HG02623 (cell line): ENCODE results near the gene WDHD1.
"Not testable (repeated sequence)": the region's sequence is repeated elsewhere in the genome, so short reads cannot be mapped to it uniquely, and the experiment has no call there.

Source experiments
- ATAC-seq: cut with Tn5 transposase; IDR thresholded peaks from one replicate; pipeline ENCODE4 v1.9.1; 2021; ENCODE audit warnings: moderate library complexity; ENCODE audit not compliant: unreplicated experiment

The WDHD1 gene

DNA sequence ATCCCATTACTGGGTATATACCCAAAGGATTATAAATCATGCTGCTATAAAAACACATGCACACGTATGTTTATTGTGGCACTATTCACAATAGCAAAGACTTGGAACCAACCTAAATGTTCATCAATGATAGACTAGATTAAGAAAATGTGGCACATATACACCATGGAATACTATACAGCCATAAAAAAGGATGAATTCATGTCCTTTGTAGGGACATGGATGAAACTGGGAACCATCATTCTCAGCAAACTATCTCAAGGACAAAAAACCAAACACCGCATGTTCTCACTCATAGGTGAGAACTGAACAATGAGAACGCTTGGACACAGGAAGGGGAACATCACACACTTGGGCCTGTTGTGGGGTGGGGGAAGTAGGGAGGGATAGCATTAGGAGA, 73.3 kb downstream of the WDHD1 start:
- ATAC-seq, result not testable (repeated sequence)

DNA sequence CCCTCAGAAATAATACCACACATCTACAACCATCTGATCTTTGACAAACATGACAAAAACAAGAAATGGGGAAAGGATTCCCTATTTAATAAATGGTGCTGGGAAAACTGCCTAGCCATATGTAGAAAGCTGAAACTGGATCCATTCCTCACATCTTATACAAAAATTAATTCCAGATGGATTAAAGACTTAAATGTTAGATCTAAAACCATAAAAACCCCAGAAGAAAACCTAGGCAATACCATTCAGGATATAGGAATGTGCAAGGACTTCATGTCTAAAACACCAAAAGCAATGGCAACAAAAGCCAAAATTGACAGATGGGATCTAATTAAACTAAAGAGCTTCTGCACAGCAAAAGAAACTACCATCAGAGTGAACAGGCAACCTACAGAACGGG, 74.1 kb downstream of the WDHD1 start:
- not testable (repeated sequence) for ATAC-seq

DNA sequence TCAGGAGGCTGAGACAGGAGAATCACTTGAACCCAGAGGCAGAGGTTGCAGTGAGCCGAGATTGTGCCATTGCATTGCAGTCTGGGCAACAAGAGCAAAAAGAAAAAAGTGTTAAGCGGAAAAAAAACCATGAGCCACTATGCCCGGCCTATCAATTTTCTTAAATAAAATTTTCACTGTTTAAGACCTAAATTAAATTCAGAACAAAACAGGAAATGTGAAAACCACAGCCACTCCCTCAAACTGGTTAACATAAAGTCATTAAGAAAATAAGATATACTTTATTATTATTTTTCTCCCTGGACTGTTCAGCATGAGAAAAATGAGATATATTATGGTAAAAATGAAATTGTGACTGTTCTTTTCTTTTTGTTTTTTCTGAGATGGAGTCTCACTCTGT, 79.7 kb downstream of the WDHD1 start:
- ATAC-seq, result no peak

DNA sequence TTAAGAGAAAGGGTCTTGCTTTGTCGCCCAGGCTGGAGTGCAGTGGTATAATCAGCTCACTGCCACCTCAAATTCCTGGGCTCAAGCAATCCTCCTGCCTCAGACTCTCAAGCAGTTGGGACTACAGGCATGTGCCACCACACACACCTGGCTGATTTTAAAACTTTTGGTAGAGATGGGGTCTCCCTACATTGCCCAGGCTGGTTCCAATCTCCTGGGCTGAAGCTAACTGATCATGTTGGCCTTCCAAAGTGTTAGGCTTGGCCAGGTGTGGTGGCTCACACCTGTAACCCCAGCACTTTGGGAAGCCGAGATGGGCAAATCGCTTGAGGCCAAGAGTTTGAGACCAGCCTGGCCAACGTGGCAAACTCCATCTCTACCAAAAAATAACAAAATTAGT, 80.4 kb downstream of the WDHD1 start:
- no peak for ATAC-seq

DNA sequence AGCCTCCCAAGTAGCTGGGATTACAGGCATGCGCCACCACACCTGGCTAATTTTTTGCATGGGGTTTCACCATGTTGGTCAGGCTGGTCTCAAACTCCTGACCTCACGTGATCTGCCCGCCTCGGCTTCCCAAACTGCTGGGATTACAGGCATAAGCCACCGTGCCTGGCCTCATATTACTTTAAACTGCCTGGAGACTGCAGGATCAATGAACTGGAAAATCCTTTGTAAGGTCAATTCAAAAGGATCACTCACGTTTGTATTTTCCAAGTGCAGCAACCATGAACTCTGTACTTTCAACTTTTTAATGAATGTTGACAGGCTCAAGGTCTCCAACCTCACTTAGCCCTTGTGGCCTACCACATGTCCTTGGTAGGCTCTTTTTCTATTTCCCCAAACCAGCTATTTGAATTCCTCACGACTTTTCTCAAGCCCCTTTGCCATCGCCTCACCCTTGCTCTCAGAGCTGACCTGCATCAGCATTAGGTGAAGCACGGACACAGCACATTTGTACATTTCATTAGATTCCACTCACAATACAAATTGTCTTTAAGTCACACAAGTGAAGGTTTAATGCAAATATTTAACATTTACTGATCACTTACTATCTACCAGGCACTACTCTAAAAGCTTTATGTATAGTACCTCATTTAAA, 82.0 kb downstream of the WDHD1 start:
- no peak for ATAC-seq

DNA sequence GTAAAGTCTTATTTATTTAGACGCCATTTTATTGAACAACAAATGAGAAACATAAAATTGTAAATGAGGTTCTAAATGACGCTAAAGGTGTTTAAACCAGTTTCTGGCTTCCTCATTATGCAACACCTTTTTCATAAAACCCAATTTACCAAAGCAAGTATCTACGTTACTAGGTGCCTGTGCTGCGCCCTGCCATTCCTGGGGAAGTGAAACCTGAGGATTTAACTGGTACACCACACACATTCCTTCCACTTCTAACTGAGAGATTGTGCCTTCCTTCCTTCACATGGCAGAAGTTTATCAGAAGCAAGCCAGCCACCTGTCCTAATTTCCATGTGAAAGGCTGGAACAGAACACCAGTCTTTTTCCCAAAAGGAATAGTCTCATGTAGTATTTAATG, 84.0 kb downstream of the WDHD1 start:
- ATAC-seq, result no peak

DNA sequence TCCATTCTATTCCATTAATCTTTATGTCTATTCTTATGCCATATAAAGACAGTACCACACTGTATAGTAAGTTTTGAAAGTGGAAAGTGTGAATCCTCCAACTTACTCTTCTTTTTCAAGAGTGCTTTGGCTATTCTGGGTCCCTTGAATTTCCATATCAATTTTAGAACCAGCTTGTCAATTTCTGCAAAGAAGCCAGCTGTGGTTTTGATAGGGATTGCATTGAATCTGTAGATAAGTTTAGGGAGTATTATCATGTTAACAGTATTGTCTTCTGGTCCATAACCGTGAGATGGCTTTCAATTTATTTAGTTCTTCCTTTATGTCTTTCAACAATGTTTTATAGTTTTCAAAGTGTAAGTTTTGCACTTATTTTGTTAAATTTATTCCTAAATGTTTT, 90.1 kb downstream of the WDHD1 start:
- no peak for ATAC-seq

DNA sequence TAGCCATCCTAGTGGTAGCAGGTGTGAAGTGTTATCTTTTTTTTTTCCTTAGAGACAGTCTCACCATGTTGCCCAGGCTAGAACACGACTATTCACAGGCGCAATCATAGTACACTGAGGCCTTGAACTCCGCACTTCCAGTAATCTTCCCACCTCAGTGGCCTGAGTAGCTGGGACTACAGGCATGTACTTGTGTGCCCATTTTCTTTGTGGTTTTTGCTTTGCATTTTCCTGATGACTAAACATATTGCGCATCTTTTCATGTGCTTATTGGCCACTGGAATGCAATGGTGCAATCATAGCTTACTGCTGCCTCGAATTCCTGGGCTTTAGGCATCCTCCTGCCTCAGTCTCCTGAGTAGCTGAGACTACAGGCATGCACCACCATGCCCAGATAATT, 90.9 kb downstream of the WDHD1 start:
- ATAC-seq, result no peak

DNA sequence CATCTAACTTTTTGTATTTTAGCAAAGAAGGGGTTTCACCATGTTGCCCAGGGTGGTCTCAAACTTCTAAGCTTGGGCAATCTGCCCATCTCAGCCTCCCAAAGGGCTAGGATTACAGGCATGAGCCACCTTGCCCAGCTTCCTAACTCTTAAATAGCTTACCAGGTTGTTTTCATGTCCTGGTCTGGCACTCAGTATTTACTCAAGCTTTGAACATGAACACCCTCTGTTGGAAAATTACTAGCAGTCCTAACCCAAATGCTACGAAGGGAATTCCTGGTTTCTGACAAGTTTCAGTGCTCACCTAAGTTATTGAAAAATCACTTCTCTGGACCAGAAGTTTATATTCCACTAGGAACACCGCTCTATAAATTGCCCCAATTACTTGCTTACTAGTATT, 91.8 kb downstream of the WDHD1 start:
- no peak for ATAC-seq

DNA sequence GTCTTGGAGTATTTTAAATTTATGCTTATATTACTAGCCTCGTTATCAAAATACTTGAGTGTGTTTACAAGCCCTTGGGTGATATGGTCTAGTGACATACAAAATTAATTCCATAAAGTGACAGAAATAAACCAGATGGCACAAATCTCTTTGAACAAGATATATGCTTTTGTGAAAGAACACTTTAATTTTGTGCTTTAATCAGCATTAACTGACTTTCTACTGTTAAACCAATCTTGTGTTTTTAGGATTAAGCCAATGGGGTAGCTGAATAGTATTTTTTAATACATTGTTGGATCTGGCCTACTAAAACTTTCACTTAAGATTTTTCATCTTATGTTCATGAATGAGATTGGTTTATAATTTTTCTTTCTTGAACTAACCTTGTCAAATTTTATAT, 93.9 kb downstream of the WDHD1 start:
- no peak for ATAC-seq

DNA sequence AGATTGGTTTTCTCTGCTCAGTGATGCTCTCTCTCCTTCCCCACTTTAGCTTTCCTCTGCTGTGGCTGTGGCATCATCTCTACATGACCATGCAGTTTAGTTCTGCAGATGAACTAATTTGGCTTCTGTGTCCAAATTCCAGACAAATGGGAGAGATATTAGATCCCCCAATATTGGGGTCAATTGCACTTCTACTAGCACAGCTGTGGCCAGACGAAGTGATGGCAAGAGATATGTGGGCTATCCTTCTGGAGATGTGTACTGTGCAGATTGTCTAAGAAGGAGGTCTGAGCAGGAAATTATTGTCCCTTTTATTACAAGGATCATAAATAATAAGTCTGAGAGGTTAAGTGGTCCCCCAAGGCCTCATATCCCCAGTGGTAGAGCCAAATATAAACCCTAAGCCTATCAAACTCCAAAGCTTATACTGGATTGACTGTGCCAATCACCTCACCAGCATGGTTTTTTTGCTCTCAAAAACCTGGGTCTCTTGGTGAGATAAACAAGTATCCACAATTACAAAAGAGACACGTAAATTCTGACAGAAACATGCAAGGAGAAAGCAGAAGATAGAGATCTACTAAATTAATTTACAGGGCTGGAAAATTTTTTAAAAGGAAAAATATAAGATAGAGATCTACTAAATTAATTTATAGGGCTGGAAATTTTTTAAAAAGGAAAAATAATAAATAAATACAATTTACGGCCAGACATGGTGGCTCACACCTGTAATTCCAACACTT, 95.1 kb downstream of the WDHD1 start:
- ATAC-seq, result no peak

DNA sequence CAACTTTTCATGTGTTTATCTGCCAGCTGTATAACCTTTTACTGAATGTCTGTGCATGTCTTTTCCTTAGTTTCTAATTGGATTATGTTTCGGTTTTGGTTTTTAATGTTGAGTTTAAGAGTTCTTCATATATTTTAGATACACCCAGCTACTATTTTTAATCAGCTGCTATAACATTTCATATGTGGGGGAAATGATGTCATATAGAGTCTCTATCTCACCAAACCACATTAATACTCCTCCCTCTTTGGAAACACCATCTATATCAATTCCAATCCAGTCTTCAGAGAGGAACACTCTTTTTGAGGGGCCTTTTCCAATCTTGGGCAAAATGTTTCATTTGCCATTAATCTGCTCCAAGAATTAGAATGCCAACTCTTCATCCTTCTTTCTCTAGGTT, 95.8 kb downstream of the WDHD1 start:
- no peak for ATAC-seq

DNA sequence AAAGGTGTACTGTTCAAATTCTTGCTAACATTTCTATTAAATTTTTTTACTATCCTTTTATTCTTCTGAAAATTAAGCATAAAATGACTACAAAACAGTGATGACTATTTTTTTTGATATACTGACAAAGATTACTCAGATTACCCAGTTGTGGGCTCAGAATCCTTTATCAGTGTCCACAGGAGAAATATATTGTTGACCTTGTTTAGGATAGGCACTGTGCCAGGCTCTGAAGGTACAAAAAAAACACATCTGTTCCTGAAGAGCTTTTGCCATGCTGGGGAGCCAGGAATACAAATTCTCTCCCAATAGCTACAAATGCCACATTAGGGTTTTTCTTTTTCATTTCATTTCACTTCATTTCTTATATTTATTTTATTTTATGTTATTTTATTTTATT, 97.3 kb downstream of the WDHD1 start:
- ATAC-seq, result no peak

DNA sequence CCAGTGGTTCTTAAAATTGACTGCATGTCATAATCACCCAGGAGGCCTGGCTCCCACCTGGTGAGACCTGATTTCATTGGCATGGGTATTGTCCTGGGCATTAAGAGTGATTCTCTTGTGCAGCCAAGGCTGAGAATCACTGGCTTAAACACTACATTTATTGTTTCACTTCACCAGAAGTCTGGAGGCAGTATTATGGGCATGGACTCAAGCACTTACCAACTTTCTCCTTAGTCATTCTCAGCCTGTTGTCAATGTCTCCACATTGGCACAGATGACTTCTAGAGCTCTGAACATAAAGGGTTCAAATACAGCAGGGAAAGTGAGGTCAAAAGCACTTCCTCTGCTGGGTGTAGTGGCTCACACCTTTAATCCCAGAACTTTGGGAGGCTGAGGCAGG, 98.7 kb downstream of the WDHD1 start:
- ATAC-seq, result no peak

DNA sequence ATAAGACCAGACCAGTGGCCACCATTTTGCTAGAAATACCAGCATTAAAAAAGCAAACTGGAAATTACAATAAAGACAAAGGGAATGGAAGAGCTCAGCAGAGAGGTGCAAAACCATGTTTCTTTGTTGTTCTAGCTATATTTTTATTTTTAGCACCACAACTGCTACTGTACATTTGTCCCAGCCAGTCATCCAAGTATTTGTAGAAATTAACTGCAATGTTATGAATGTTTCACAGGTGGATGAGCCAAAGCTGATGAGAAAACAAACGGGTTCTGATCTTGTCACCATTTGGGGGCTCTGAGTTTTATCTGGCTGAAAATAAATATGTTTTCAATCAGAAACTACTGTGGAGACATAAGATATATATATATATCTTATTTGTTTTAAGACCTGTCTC, 99.3 kb downstream of the WDHD1 start:
- no peak for ATAC-seq

DNA sequence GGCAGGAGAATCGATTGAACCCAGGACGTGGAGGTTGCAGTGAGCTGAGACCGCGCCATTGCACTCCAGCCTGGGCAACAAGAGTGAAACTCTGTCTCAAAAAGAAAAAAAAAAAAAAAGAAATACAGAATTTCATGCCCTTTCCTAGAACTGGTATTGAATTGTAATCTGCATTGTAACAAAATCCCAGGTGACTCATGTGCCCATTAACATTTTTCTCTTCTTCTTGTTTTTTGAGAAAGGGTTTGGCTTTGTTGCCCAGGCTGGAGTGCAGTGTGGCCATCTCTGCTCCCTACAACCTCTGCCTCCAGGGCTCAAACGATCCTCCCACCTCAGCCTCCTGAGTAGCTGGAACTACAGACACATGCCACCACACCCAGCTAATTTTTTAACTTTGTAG, 100.3 kb downstream of the WDHD1 start:
- not testable (repeated sequence) for ATAC-seq

DNA sequence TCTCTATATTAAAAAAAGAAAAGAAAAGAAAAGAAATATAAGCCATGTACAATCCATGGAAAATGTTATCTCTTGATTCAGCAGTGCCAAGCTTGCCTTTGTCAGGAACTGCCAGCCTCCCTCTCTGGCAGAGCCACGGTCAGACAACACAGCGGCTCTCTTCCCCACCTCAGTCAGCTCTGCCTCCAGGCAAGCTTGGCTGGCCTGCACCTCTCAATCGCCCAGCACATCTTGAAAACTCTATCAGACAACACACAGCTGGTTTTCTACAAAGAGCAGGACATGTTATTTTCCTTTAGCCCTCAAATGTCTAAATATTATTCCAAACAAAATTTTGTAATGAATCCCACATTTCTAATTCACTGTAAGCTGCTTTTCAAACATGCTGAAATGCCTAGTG, 104.3 kb downstream of the WDHD1 start:
- no peak for ATAC-seq

DNA sequence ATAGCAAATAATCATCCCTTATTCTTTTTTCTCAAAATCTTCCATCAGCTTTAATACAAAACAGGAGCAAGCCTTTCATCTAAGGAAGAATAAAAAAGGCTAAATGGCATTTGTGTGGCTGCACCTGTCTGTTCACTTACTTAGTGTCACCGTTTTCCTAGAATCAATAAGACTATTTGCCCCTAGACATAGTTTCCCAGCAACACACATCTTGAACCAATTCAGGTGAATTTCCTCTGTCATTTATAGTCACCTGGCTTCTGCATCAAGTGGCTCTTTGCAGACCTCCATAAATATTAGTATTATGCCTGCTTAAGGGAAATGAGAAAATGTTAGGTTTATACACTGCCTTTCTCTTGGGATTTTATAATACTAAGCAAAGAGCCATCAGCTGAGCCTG, 106.8 kb downstream of the WDHD1 start:
- ATAC-seq, result no peak

DNA sequence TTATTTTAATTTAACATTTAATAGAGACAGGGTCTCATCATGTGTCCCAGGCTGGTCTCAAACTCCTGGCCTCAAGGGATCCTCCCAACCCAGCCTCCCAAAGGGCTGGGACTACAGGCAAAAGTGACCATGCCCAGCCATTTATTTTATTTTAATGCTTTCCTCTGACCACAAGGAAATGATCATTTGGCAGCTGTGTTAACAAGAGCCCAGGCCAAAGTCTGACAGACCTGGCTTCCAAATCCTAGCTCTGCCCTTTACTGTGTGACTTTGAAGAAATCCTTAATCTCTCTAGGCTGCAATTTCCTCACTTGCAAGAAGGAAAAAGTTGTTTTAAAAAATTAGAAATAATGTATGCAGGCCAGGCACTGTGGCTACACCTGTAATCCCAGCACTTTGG, 107.6 kb downstream of the WDHD1 start:
- ATAC-seq, result no peak

DNA sequence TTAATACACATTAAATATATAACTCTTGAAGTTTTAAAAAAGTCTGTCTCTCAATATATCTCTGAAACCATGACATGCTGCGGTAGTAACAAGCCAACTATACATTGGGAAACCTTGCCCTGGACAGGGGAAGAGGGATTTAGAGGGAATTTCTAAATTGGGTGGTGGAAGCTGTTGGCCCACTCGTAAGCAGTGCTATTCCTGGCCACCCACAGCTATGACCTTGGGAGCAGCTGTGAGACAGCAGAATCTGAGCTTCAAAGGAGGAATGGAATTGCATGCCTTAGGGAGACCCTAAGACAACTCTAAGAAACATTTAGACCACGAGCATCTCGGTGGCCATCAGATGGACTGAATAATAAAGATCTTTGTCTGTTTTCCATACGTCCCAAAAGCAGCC, 108.5 kb downstream of the WDHD1 start:
- no peak for ATAC-seq

DNA sequence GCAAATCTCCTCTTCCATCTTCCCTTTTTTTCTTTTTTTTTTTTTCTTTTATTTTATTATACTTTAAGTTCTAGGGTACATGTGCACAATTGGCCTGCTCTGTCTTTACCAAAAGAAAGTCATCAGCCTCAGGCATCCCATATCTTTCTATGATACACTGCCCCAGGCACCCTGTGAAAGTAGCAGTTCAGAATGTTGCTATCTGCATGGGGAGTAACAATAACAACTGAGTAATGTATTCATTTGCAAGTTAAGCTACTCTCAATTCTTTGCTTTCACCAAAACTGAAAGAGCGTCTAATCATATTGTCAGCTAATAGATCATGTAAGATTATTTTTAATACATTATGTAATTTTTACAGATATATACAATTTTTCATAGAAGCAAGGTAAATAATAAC, 110.8 kb downstream of the WDHD1 start:
- no peak for ATAC-seq

DNA sequence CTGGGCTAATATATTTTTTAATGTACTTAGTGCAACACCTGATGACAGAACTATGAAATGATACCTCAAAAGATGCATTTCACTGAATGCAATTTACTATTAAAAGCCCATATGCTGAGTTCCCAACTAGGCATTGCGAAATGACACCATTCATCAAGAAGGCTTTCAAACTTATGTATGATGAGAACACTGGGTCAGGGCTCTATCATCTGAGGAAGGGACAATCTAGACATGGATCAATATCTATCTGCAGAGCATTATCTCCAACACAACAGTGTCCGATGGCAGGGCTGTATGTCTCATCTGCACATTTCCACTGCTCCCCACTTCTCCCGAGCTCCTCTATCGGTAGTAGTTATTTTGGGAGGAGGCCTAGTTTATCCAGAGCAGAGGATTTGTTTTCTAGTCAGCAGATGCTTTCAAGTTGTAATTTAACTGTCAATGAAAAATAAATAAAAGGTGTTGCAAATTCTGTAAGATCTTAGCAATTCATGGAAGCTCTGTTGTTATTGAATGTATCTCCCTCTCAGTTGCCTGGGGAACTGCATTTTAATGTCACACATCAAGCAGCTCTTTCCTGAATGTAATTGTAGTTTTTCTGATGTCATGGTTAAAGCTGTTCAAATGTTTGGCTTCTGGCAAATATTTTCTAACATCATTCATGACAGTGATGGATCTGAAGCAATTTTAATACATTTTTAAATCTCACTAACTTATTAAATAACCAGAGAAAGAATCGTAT, 116.9 kb downstream of the WDHD1 start:
- no peak for ATAC-seq
